Measurements from ENCODE around the gene ARIH1. TPM values are rescaled to one million over a fixed set of nuclear protein-coding genes. Genes with fewer than 3 reads are reported as not detected.
"Not testable (repeated sequence)": the region's sequence is repeated elsewhere in the genome, so short reads cannot be mapped to it uniquely, and the experiment has no call there.

The ARIH1 gene
- total RNA-seq, 1 donor from 2014 or later, result 46.9 TPM

DNA sequence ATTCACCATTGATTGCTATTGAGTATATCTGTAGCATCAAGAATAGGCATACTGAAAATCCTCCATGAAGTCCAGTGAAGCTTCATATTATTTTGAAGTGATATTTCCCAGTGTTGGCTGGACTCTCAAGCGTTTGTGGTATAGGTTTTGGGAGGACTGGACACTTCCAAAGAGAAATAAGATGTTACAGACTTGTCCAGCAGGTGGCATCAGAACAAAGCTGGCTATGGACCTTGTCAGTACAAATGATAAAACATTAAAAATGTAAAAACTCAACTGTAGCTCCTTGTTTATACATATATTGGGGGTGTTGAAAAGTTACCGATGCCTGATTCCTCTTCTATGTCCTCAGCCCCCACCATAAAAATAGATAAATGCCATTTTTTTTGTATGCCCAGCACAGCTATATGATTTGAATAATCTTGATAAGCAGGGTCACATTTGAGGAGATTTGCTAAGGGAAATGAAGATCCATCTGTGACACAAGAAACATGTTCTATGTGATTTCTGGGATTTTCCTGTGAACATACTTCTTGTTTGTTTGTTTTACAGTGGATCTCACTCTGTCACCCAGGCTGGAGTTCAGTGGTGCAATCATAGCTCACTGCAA is 125.8 kb downstream of the ARIH1 start:
- DNase-seq (ENCODE audit: low spot score), result peak; percentile 58

GRCh38 chr15:72604794-72605193 is 130.7 kb downstream of the ARIH1 start:
- DNase-seq (ENCODE audit: low spot score), result no peak

- DNase-seq (ENCODE audit: low spot score), result not testable (repeated sequence)
Measured at GRCh38 chr15:72608084-72608483, 134.0 kb downstream of the ARIH1 start.

- DNase-seq (ENCODE audit: low spot score), result no peak
Measured at GRCh38 chr15:72609862-72610261, 135.7 kb downstream of the ARIH1 start.

- not testable (repeated sequence) for DNase-seq (ENCODE audit: low spot score)
Measured at GRCh38 chr15:72612324-72612723, 138.2 kb downstream of the ARIH1 start.

DNA sequence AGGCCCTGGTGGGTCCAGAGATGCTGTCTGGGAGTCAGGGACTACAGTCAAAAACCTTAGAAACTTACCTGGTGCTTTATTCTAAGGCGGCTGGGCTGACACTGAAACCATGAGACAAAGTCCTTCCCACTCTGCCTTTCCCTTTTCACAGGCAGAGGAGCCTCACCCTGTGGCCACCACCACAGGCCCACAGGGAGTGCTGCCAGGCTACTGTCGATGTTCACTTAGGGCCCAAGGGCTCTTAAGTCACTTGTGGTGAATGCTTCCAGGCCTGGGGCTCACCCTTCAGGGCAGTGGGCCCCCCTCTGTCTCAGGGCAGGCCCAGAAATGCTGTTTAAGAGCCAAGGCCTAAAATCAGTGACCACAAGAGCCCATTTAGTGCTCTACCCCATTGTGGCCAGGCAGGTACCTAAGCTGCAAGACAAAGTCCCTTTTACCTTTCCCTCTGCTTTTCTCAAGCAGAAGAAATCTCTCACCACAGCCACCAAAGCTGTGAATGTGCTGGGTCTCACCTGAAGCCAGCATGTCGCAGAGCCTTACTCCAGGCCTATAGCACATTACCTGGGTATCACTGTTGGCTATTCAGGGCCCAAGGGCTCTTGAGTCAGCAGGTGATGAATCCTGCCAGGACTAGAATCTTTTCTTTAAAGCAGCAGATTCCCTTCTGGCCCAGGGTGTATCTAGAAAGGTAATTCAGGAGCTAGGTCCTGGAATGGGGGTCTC is 140.8 kb downstream of the ARIH1 start:
- DNase-seq (ENCODE audit: low spot score), result no peak

GRCh38 chr15:72615533-72616233 is 141.6 kb downstream of the ARIH1 start:
- not testable (repeated sequence) for DNase-seq (ENCODE audit: low spot score)

DNA sequence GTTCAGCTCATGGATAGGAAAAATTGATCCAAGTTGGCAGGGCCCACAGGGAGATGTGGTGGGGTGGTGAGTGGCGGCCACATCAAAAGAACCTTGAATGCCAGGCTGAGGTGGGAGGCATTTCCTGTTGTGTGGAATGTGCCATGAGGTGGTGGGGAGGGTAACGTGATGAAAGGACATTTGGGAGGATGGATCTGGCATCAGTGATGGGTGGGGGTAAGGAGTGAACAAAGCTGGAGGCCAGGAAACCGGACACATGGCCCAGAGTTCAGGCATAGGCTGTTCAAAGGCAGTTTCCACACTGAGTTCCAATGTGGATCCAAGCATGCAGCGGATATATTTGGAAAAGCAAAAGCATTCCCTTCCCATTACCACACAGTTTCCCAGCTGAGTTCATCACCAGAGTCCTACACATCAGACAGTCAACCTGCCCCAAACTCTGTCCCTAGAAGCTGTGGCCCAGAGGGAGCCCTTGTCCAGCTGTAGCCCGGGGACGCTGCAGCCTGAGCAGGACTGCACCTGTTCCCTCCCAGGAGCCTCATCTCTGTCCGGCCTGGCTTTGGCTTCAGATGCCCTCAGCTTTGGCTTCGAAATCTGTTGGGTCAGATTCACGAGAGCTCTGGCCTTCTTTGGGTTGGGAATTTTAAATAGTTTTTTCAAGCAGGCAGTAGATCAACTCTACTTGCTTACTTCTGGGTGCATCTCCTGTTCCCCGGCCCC is 142.5 kb downstream of the ARIH1 start:
- DNase-seq (ENCODE audit: low spot score), result no peak

DNA sequence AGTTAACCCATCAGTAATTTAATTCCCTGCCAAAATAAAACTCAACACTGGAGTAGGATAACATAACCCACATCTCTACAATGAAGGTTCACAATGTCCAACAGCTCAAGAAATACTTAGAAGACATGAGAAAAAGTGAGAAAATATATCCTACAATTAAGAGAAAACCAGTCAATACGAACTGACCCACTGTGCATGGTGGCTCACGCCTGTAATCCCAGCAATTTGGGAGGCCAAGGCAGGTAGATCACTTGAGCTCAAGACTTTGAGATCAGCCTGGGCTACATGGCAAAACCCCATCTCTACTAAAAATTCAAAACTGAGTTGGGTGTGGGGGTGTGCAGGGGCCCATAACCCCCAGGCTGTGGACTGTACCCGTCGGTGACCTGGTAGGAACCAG is 149.7 kb downstream of the ARIH1 start:
- not testable (repeated sequence) for DNase-seq (ENCODE audit: low spot score)

DNA sequence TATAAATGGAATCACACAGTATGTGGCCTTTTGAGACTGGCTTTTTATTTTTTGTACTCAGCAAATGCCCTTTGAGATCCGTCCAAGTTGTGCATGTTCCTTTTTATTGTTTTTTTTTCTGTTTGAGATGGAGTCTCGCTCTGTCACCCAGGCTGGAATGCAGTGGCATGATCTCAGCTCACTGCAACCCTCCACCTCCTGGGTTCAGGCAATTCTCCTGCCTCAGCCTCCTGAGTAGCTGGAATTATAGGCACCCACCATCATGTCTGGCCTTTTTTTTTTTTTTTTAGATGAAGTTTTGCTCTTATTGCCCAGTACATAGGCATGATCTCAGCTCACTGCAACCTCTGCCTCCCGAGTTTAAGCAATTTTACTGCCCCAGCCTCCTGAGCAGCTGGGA is 152.0 kb downstream of the ARIH1 start:
- DNase-seq (ENCODE audit: low spot score), result not testable (repeated sequence)

- DNase-seq (ENCODE audit: low spot score), result not testable (repeated sequence)
Measured at GRCh38 chr15:72628249-72629067, 154.3 kb downstream of the ARIH1 start.

DNA sequence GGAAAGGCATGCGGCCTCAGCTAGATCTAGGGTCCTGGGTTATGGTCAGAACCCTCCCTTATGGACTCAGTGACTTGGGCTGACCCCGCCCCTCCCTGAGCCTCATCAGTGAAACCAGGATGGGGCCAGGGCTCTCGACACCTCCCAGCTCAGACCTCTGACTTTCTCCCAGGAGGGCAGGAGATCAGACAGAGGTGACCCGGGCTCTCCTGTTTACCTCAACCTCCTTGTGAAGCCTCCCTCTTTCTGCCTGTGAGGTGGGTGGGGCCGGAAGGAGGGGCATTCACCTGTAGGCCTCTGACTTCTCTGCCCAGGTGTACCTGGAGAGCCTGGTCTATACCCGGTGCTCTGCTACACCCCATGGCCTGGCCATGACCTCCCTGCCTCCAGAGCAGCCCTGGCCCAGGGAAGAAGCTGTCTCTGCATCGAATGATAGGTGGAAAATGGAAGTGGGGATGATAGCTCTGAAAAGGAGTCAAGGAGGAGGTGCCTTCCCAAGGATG is 155.0 kb downstream of the ARIH1 start:
- DNase-seq (ENCODE audit: low spot score), result not testable (repeated sequence)

- DNase-seq (ENCODE audit: low spot score), result peak; percentile 78
Measured at GRCh38 chr15:72636519-72637282, 162.6 kb downstream of the ARIH1 start.

DNA sequence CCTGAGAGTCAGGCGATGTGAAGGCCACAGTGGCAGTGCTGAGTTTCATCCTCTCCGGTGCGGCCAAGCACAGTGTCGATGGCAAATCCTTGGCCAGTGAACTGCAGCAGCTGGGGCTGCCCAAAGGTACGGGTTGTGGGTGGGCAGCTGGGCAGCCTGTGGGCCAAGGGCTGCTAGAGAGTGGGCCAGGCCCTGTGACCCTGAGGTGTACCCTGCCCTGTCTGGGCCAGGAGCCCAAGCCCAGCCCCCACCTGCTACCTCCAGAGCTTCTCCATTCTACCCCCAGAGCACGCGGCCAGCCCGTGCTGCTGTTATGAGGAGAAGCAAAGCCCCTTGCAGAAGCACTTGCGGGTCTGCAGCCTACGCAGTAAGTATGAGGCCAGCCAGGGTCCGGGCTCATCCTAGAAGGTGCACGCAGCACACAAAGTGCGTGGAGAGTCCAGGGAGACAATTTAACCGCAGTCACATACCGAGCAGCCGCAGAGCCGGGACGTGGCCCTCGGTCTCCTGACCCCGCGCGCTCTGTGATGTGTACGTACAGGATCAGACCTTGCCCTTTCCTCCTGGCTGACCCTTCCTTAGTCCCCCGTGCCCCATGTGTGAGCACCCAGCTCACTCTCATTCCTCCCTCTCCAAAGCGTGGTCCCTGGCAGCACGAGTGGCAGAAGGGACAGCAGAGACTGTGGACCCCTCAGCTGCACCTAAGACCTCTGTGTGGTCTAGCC is 165.8 kb downstream of the ARIH1 start:
- not testable (repeated sequence) for DNase-seq (ENCODE audit: low spot score)

DNA sequence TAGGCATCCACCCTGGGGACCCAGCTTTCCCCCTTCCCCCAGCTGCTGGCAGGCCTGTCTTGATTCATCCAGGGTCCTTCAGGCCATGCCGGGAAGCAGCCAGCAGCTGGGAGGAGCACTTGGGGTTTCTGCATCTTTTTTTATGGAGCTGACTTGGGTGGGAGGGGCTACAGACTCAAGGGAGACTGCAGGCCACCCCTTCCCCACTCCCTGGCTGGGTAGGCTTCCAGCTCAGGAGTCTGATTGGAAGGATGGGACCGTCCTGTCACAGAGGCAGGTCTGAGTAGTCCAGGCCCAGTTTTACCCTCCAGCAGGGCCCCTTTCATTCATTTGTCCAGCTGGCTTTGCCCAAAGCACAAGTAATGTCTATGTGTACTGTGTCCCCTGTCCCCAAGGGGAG is 168.1 kb downstream of the ARIH1 start:
- not testable (repeated sequence) for DNase-seq (ENCODE audit: low spot score)

DNA sequence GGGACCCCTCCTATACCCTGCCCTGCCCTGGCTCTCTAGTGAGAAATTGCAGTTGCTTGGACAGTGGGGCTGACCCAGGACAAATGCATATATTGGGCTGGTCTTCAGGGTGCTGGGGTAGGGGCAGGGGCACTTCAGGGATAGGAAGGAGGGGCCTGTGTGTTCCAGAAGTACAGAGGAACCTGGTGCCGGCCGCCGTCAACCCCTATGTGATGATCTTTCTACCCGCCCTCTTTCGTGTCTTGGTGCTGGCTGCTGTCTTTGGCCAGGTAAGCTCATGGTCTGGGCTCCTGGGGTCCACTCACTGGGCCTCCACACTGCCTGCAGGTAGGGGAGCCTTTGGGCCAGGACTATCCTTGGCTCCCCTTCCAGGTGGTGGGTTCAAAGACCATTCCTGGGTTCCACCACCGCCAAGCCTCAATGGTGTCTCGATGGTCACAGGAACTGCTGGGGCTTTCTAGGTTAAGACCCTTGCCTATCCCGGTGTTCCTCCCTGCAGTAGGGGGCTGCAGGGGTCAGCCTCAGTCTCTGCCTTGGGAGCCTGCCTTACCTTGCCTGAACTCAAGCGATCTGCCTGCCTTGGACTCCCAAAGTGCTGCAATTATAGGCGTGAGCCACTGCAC is 174.6 kb downstream of the ARIH1 start:
- DNase-seq (ENCODE audit: low spot score), result not testable (repeated sequence)
